ENCODE results near the gene CA9.

DNA sequence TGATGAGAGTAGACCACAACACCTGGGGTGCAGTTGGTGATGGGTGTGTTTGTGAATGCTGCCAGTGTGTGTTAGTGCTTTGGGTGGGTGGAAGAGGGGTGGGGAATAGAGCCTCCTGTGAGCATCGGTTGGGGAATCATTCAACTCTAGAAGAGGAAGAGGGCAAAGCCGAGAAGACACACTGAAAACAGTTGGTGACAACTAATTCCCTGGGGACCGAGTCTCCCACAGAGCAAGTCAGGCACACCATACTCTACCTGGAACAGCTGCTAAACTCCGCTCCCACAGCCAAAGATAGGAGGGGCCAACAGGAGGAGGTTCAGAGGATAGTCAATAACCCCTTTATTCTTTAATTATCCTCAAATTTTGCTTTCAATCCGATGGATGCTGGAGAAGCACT is 7.2 kb upstream of the CA9 start:
- TF ChIP-seq POLR2A (IDR thresholded peaks at IDR 0.05; ENCODE audit: low read length) = no peak
- no peak for TF ChIP-seq GATA1 (IDR thresholded peaks at IDR 0.05; ENCODE audit: low read depth, low read length)
